Psoas muscle (tissue), 8 donors: ENCODE results near the gene SYNGR2. TPM values are rescaled to one million over a fixed set of nuclear protein-coding genes. Genes with fewer than 3 reads are reported as not detected.

Source experiments
- ATAC-seq, 4 donors: fragments of 200-7000 bp; cut with Tn5 transposase; one replicate each; pipeline ENCODE4 v1.9.1; 2020; ENCODE audit warnings: moderate library complexity in 3 of 4, mild to moderate bottlenecking in 2 of 4
- DNase-seq, 2 donors: peaks; one replicate each; pipeline ENCODE4 v3.0.0-alpha.2; 2020
- H3K27ac ChIP-seq: fragments of 200-600 bp; one replicate; pipeline ENCODE4 v1.8.0; 2022
- H3K27me3 ChIP-seq, 3 donors: fragments of 200-600 bp in 1 of 3; one replicate each; pipeline versions ENCODE4 v1.6.1 to v1.8.0; 2013 to 2022; ENCODE audit warnings: low read length in 2 of 3, mild to moderate bottlenecking in 2 of 3, moderate library complexity in 1 of 3; ENCODE audit not compliant: insufficient read depth in 3 of 3
- H3K36me3 ChIP-seq, 2 donors: fragments of 200-600 bp in 1 of 2; one replicate each; pipeline versions ENCODE4 v1.6.1 to v1.8.0; 2013 to 2022; ENCODE audit warnings: low read depth in 1 of 2, mild to moderate bottlenecking in 1 of 2, moderate library complexity in 1 of 2; ENCODE audit not compliant: insufficient read depth in 1 of 2
- H3K4me1 ChIP-seq: fragments of 200-600 bp; one replicate; pipeline ENCODE4 v1.8.0; 2022
- H3K4me3 ChIP-seq: fragments of 200-600 bp; one replicate; pipeline ENCODE4 v1.8.0; 2022; ENCODE audit warnings: mild to moderate bottlenecking
- H3K9me3 ChIP-seq: fragments of 200-600 bp; one replicate; pipeline ENCODE4 v1.8.0; 2022
- CTCF ChIP-seq: fragments of 200-600 bp; IDR thresholded peaks from one replicate; pipeline ENCODE4 v1.8.0; 2022; ENCODE audit warnings: antibody characterized with exemption
- WGBS, 3 donors: extraction: QIAGEN DNeasy Blood & Tissue Kit; methylation state at CpG; one replicate each; pipeline versions ENCODE4 v1.1.6 to v1.1.7; 2013; 5-methylcytosine and 5-hydroxymethylcytosine counted together
- intact Hi-C, 2 donors: fragments of 100-400 bp; cut with DNase I; formaldehyde crosslinking; loops; one replicate each; pipeline versions ENCODE4 v1.11.0 to v1.14.2; 2022
- polyA plus RNA-seq, 3 donors: library from polyadenylated mRNA; stranded (reverse); fragments of 200-250 nt; gene quantifications; one replicate each; pipeline ENCODE4 v1.2.3, GENCODE V29; 2013
- total RNA-seq, 4 donors: library from RNA; stranded (reverse); fragmentation: NEBNext Ultra II Directional in 2 of 4; extraction: Animal tissue kit (Norgen Biotek cat#: 25700) in 2 of 4; gene quantifications; one replicate each; pipeline versions ENCODE4 v1.2.1 to v1.2.4, GENCODE V29; 2021 to 2023
- donor health status: healthy with polysubstance abuse.
- donor health status: DM: no; HTN: no; CAD: no; lungs with moderate emphysema.
- donor health status: Bipolar disorder and iron deficiency.
- donor health status: healthy.
- donor health status: DM: yes; HTN: yes; CAD: no.
- donor health status: DM: no; HTN: no; CAD: no.
- donor health status: DM: no; HTN: no; CAD: no.
- donor health status: DM: yes; HTN: yes; CAD: no.

Gene SYNGR2
- total and polyA plus RNA-seq, 7 donors: 61.7 to 313 (median 181) TPM

- ATAC-seq: no peak
- TF ChIP-seq CTCF: no peak
Measured at GRCh38 chr17:78183916-78184315, 15.5 kb downstream of the SYNGR2 start.

GRCh38 chr17:78184351-78184750, 16.0 kb downstream of the SYNGR2 start:
- peaks cover 18% of the 10 kb centered on the region for H3K4me1 ChIP-seq
- no peaks in the 10 kb centered on the region for H3K36me3 ChIP-seq
- TF ChIP-seq CTCF: no peak
- H3K9me3 ChIP-seq: no peaks in the 10 kb centered on the region
- 63 to 76% (median 67%) methylated on average over 10 of the region's 10 CpGs for WGBS, 3 donors
- DNase-seq (no peak), ATAC-seq (no peak)
- H3K27ac ChIP-seq: no peak overlapping the region
- no peak overlapping the region for H3K4me3 ChIP-seq
- intact Hi-C loops: loop anchor here in 1 of 2 donors (5.0 kb wide), 1 partner anchor 42 kb away; no protein-coding TSS in a partner anchor
- no peaks in the 10 kb centered on the region for H3K27me3 ChIP-seq

More at GRCh38 chr17:78183916-78184315, 15.5 kb downstream of the SYNGR2 start:
- WGBS, 3 donors: 84 to 90% (median 84%) methylated on average over 12 of the region's 12 CpGs
- H3K27ac ChIP-seq: no peak overlapping the region
- H3K9me3 ChIP-seq: no peaks in the 10 kb centered on the region
- peaks cover 18% of the 10 kb centered on the region for H3K4me1 ChIP-seq
- no peaks in the 10 kb centered on the region for H3K36me3 ChIP-seq
- H3K4me3 ChIP-seq: no peak overlapping the region
- no peaks in the 10 kb centered on the region for H3K27me3 ChIP-seq
- DNase-seq: no peak
- intact Hi-C loops: loop anchor here in 1 of 2 donors (5.0 kb wide), 1 partner anchor 42 kb away; no protein-coding TSS in a partner anchor

- WGBS, 3 donors: 64 to 81% (median 64%) methylated on average over 9 of the region's 9 CpGs
- Histone ChIP-seq H3K4me1 (peaks cover 17% of the 10 kb centered on the region), H3K9me3 (no peaks in the 10 kb centered on the region), H3K27ac (no peak overlapping the region), H3K36me3 (no peaks in the 10 kb centered on the region), H3K4me3 (no peak overlapping the region), H3K27me3 (no peaks in the 10 kb centered on the region)
- intact Hi-C loops: loop anchor here in 1 of 2 donors (5.0 kb wide), 2 partner anchors 43 to 67 kb away; no protein-coding TSS in a partner anchor
- DNase-seq (no peak), ATAC-seq (no peak)
- TF ChIP-seq CTCF: no peak
Measured at GRCh38 chr17:78184868-78185267, 16.5 kb downstream of the SYNGR2 start.

GRCh38 chr17:78185981-78186691, 17.8 kb downstream of the SYNGR2 start:
- intact Hi-C loops: loop anchor here in 1 of 2 donors (5.0 kb wide), 1 partner anchor 66 kb away; no protein-coding TSS in a partner anchor
- DNase-seq (peak in 1 of 2 donors; percentile 71), ATAC-seq (peak in 1 of 4 donors; percentile 4)
- peak overlapping the region; percentile 65 for H3K4me3 ChIP-seq
- H3K27me3 ChIP-seq: no peaks in the 10 kb centered on the region
- H3K27ac ChIP-seq: no peak overlapping the region
- H3K36me3 ChIP-seq: peaks cover 0 to 11% of the 10 kb centered on the region in 2 donors
- TF ChIP-seq CTCF: no peak
- H3K9me3 ChIP-seq: no peaks in the 10 kb centered on the region
- WGBS, 3 donors: 50 to 75% (median 61%) methylated on average over 7 to 10 of the region's 10 CpGs
- H3K4me1 ChIP-seq: peaks cover 8% of the 10 kb centered on the region
